Thoracic aorta (tissue), 2 donors: ENCODE results near the gene PRSS56. TPM values are rescaled to one million over a fixed set of nuclear protein-coding genes. Genes with fewer than 3 reads are reported as not detected.

Source experiments
- ATAC-seq: fragments of 150-250 bp; one replicate; pipeline ENCODE4 v1.8.0; 2017; ENCODE audit warnings: low read depth; ENCODE audit not compliant: insufficient number of reproducible peaks, low FRiP score
- DNase-seq: peaks from one replicate; pipeline ENCODE4 v3.0.0-alpha.2; 2020; ENCODE audit warnings: low spot score
- H3K27ac ChIP-seq, 2 donors: fragments of 200-600 bp; sonication (generic); 1 replicate in 1 of 2; 2 replicates in 1 of 2; pipeline ENCODE4 v1.5.1; 2016; ENCODE audit warnings: mild to moderate bottlenecking in 2 of 2, moderate library complexity in 2 of 2
- H3K27me3 ChIP-seq: fragments of 200-600 bp; sonication (generic); replicated peaks from 2 replicates; pipeline ENCODE4 v1.6.0; 2016; ENCODE audit warnings: mild to moderate bottlenecking; ENCODE audit not compliant: insufficient read depth
- H3K36me3 ChIP-seq: fragments of 200-600 bp; sonication (generic); one replicate; pipeline ENCODE4 v1.5.1; 2016
- H3K4me1 ChIP-seq, 2 donors: fragments of 200-600 bp; sonication (generic); 1 replicate in 1 of 2; 2 replicates in 1 of 2; pipeline versions ENCODE4 v1.5.1 to v1.6.0; 2016; ENCODE audit warnings: low read depth in 2 of 2, mild to moderate bottlenecking in 1 of 2; ENCODE audit not compliant: control insufficient read depth in 1 of 2
- H3K4me3 ChIP-seq: fragments of 200-600 bp; sonication (generic); 2 replicates; pipeline ENCODE4 v1.5.1; 2016; ENCODE audit warnings: mild to moderate bottlenecking
- H3K9me3 ChIP-seq: fragments of 200-600 bp; sonication (generic); 2 replicates; pipeline ENCODE4 v1.5.1; 2016
- CTCF ChIP-seq: fragments of 200-600 bp; sonication (generic); IDR thresholded peaks from one replicate; pipeline ENCODE4 v1.5.1; 2019; ENCODE audit warnings: antibody characterized with exemption
- total RNA-seq, 2 donors: library from RNA; depleted of rRNA; stranded (reverse); fragments of >200 nt; gene quantifications; one replicate each; pipeline versions ENCODE4 v1.1.0 to v1.2.3, GENCODE V29; 2016

The PRSS56 gene
- total RNA-seq, 2 donors from 2014 or later, result not detected

GRCh38 chr2:232524771-232525170 is 4.6 kb downstream of the PRSS56 start:
- peaks cover 7 to 33% of the 10 kb centered on the region in 2 donors for H3K4me1 ChIP-seq
- H3K27ac ChIP-seq, result no peak overlapping the region
- no peak for TF ChIP-seq CTCF
- no peaks in the 10 kb centered on the region for H3K9me3 ChIP-seq
- no peaks in the 10 kb centered on the region for H3K36me3 ChIP-seq
- ATAC-seq, result no peak
- no peak for DNase-seq
- H3K4me3 ChIP-seq, result no peak overlapping the region
- H3K27me3 ChIP-seq, result peaks cover 17% of the 10 kb centered on the region

GRCh38 chr2:232525199-232525598 is 5.0 kb downstream of the PRSS56 start:
- H3K36me3 ChIP-seq, result no peaks in the 10 kb centered on the region
- H3K4me1 ChIP-seq, result peaks cover 7 to 33% of the 10 kb centered on the region in 2 donors
- no peak for TF ChIP-seq CTCF
- ATAC-seq (no peak), DNase-seq (no peak)
- H3K27ac ChIP-seq, result no peak overlapping the region
- H3K27me3 ChIP-seq, result peaks cover 17% of the 10 kb centered on the region
- no peaks in the 10 kb centered on the region for H3K9me3 ChIP-seq
- no peak overlapping the region for H3K4me3 ChIP-seq

GRCh38 chr2:232525791-232526371 is 5.7 kb downstream of the PRSS56 start, which contains the start of gene CHRND:
Gene CHRND, plus strand, starts transcription at chr2:232526160. Its CDS starts 56 bp downstream, at chr2:232526216.
- Histone ChIP-seq H3K9me3 (no peaks in the 10 kb centered on the region), H3K4me3 (no peak within 1 kb of the TSS), H3K27ac (no peak within 1 kb of the TSS), H3K27me3 (peaks cover 17% of the 10 kb centered on the region), H3K36me3 (no peaks in the 10 kb centered on the region), H3K4me1 (peaks cover 7 to 33% of the 10 kb centered on the region in 2 donors)
- ATAC-seq, result no peak
- no peak for DNase-seq
- no peak for TF ChIP-seq CTCF

GRCh38 chr2:232526372-232526941 is 6.3 kb downstream of the PRSS56 start:
- peaks cover 7 to 33% of the 10 kb centered on the region in 2 donors for H3K4me1 ChIP-seq
- DNase-seq, result no peak
- no peaks in the 10 kb centered on the region for H3K36me3 ChIP-seq
- ATAC-seq, result no peak
- H3K27ac ChIP-seq, result no peak overlapping the region
- no peak overlapping the region for H3K4me3 ChIP-seq
- peaks cover 17% of the 10 kb centered on the region for H3K27me3 ChIP-seq
- H3K9me3 ChIP-seq, result no peaks in the 10 kb centered on the region
- TF ChIP-seq CTCF, result no peak

- Histone ChIP-seq H3K4me3 (no peak overlapping the region), H3K4me1 (peaks cover 0 to 20% of the 10 kb centered on the region in 2 donors), H3K9me3 (no peaks in the 10 kb centered on the region), H3K27me3 (peaks cover 11% of the 10 kb centered on the region), H3K27ac (no peak overlapping the region), H3K36me3 (no peaks in the 10 kb centered on the region)
- ATAC-seq, result no peak
- no peak for DNase-seq
- TF ChIP-seq CTCF, result no peak
These were observed 7.8 kb downstream of the PRSS56 start for GRCh38 chr2:232527905-232528470.
